Keratinocyte (primary cell): ENCODE results near the gene SAMD14. TPM values are rescaled to one million over a fixed set of nuclear protein-coding genes. Genes with fewer than 3 reads are reported as not detected.

Experiments used
- DNase-seq: peaks from one replicate; pipeline ENCODE4 v3.0.0-alpha.2; 2011; ENCODE audit warnings: low read depth, missing footprints, low spot score
- FAIRE-seq: peaks from 2 replicates; lab custom pipeline; 2011; peaks lifted over from hg19 to GRCh38; lab: Jason Lieb, UNC
- H2AFZ ChIP-seq: 2 replicates; pipeline ENCODE4 v1.6.0; 2012; ENCODE audit warnings: low read length, control low read depth, inconsistent platforms; ENCODE audit not compliant: control insufficient read depth
- H3K27ac ChIP-seq: 2 replicates; pipeline ENCODE4 v1.5.1; 2011; ENCODE audit warnings: low read length; ENCODE audit not compliant: control insufficient read depth, insufficient read depth
- H3K27me3 ChIP-seq: 3 replicates; pipeline ENCODE4 v1.6.0; 2011; ENCODE audit warnings: low read length; ENCODE audit not compliant: control insufficient read depth, insufficient read depth; ENCODE audit errors: extremely low read depth
- H3K36me3 ChIP-seq, 2 experiments: 2 replicates in 1 of 2; 3 replicates in 1 of 2; pipeline ENCODE4 v1.5.1; 2011; ENCODE audit warnings: low read length in 2 of 2, mild to moderate bottlenecking in 1 of 2; ENCODE audit not compliant: control insufficient read depth in 2 of 2, insufficient read depth in 2 of 2; ENCODE audit errors: extremely low read depth in 1 of 2
- H3K4me1 ChIP-seq: 3 replicates; pipeline ENCODE4 v1.5.1; 2011; ENCODE audit warnings: low read length; ENCODE audit not compliant: control insufficient read depth, insufficient read depth; ENCODE audit errors: extremely low read depth
- H3K4me2 ChIP-seq: 3 replicates; pipeline ENCODE4 v1.6.0; 2011; ENCODE audit warnings: low read depth, low read length; ENCODE audit not compliant: control insufficient read depth, insufficient read depth; ENCODE audit errors: extremely low read depth
- H3K4me3 ChIP-seq, 3 experiments: fragments of 200-600 bp in 1 of 3; sonication (generic) in 1 of 3; 2 replicates in 2 of 3; 3 replicates in 1 of 3; pipeline ENCODE4 v1.5.1; 2011 to 2016; ENCODE audit warnings: low read length in 3 of 3, mild to moderate bottlenecking in 3 of 3, control low read depth in 2 of 3, inconsistent platforms in 1 of 3, low read depth in 1 of 3, mixed read lengths in 1 of 3, mixed run types in 1 of 3, moderate library complexity in 1 of 3; ENCODE audit not compliant: control insufficient read depth in 2 of 3, insufficient read depth in 2 of 3; ENCODE audit errors: extremely low read depth in 1 of 3
- H3K79me2 ChIP-seq: 2 replicates; pipeline ENCODE4 v1.6.0; 2012; ENCODE audit warnings: low read length; ENCODE audit not compliant: control insufficient read depth, insufficient read depth
- H3K9ac ChIP-seq: 3 replicates; pipeline ENCODE4 v1.6.0; 2011; ENCODE audit warnings: low read length; ENCODE audit not compliant: control insufficient read depth, insufficient read depth; ENCODE audit errors: extremely low read depth
- H3K9me1 ChIP-seq: 3 replicates; pipeline ENCODE4 v1.6.0; 2011; ENCODE audit warnings: low read length; ENCODE audit not compliant: control insufficient read depth, insufficient read depth; ENCODE audit errors: extremely low read depth
- H3K9me3 ChIP-seq: 2 replicates; pipeline ENCODE4 v1.5.1; 2012; ENCODE audit warnings: low read depth, low read length; ENCODE audit not compliant: control insufficient read depth
- H4K20me1 ChIP-seq: 3 replicates; pipeline ENCODE4 v1.6.0; 2011; ENCODE audit warnings: low read length; ENCODE audit not compliant: control insufficient read depth, insufficient read depth; ENCODE audit errors: extremely low read depth
- EZH2 ChIP-seq: IDR thresholded peaks from one replicate; pipeline ENCODE4 v1.6.1; 2012; ENCODE audit warnings: inconsistent platforms, mild to moderate bottlenecking, low read length, moderate library complexity
- dilution Hi-C: fragments of 300-500 bp; cut with MboI; formaldehyde crosslinking; loops from one replicate; pipeline ENCODE4 v1.7.0; 2020; ENCODE audit warnings: low sequenced_read_pairs; ENCODE audit not compliant: extremely low pct_ligation_motif_present
- polyA plus RNA-seq, 5 experiments: library from polyadenylated mRNA; depleted of rRNA in 3 of 5; stranded (reverse) in 3 of 5; stranded (forward) in 1 of 5; unstranded in 1 of 5; fragments of >200 nt; gene quantifications; 1 replicate in 1 of 5; 2 replicates in 3 of 5; 3 replicates in 1 of 5; pipeline versions ENCODE4 v1.2.1 to v1.2.3, GENCODE V29; 2011 to 2012; ENCODE audit warnings: missing spikeins in 2 of 5, low read depth in 1 of 5, low replicate concordance in 1 of 5
- TF ChIP-seq, protein P1 (sequence below), 3 experiments: IDR thresholded peaks in 1 of 3; conservative IDR thresholded peaks in 1 of 3; optimal IDR thresholded peaks in 1 of 3; 2 replicates in 2 of 3; 3 replicates in 1 of 3; pipeline versions ENCODE3 to v1.5.1; 2011; ENCODE audit warnings: low read length in 3 of 3, mild to moderate bottlenecking in 3 of 3, moderate library complexity in 2 of 3, control low read depth in 1 of 3, inconsistent platforms in 1 of 3; ENCODE audit not compliant: insufficient read depth in 2 of 3; ENCODE audit errors: extremely low read depth in 1 of 3

The SAMD14 gene
- polyA plus RNA-seq, 1 donor (not counting 4 experiments of a cell fraction or from before 2014, with no cell fraction given): not detected

DNA sequence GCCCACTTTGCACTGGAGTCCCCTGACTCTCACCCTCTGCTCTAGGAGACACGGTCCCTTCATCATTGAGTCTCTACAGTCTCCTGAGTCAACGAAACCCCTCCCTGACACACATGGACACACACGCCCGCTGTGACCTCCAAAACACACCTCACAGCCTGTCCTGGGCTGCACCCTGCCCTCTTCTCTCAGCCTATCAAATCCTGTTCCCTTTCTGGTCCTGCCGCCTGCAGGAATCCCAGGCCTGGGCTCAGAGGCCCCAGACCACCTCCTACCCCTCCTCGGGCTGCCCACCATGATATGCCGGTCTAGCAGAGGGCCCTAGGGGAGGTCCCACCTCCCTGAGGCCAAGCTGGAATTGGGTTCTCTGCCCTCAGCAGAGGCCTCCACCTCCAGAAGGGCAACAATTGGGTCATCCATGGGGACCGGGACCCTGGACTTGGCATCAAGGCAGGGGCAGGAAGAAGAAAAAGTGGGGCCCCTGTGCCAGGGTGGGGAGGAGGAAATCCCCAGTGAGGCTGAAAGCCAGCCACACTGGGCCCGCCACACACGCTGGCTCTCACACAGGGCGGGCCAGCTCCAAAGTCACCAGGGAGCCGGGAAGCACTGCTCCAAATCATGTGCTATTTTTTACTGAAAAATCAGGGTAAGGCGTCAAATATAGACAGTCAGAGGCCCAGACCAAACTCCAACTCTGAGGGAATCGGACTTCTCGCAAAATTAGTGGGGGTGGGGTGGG lies 17.1 kb upstream of the SAMD14 start:
- peaks cover 34% of the 10 kb centered on the region for H3K4me1 ChIP-seq
- peaks cover 59% of the 10 kb centered on the region for H3K79me2 ChIP-seq
- H2AFZ ChIP-seq: no peak overlapping the region
- FAIRE-seq (no peak), DNase-seq (no peak)
- H3K4me3 ChIP-seq: peak overlapping the region; percentile 6 to 88 (median 70)
- dilution Hi-C loops: no loop called here
- no peaks in the 10 kb centered on the region for H3K27me3 ChIP-seq
- TF ChIP-seq EZH2: no peak
- TF ChIP-seq, protein P1, sequence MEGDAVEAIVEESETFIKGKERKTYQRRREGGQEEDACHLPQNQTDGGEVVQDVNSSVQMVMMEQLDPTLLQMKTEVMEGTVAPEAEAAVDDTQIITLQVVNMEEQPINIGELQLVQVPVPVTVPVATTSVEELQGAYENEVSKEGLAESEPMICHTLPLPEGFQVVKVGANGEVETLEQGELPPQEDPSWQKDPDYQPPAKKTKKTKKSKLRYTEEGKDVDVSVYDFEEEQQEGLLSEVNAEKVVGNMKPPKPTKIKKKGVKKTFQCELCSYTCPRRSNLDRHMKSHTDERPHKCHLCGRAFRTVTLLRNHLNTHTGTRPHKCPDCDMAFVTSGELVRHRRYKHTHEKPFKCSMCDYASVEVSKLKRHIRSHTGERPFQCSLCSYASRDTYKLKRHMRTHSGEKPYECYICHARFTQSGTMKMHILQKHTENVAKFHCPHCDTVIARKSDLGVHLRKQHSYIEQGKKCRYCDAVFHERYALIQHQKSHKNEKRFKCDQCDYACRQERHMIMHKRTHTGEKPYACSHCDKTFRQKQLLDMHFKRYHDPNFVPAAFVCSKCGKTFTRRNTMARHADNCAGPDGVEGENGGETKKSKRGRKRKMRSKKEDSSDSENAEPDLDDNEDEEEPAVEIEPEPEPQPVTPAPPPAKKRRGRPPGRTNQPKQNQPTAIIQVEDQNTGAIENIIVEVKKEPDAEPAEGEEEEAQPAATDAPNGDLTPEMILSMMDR (optimal IDR thresholded peaks at IDR 0.05 in 1 of 3, IDR thresholded peaks at IDR 0.05 in 1 of 3, conservative IDR thresholded peaks at IDR 0.05 in 1 of 3; ENCODE audit: extremely low read depth in 1 of 3, insufficient read depth in 2 of 3, low read length in 3 of 3): no peak
- no peak overlapping the region for H3K27ac ChIP-seq
- peak overlapping the region; percentile 94 for H3K4me2 ChIP-seq
- peak overlapping the region; percentile 67 for H3K9ac ChIP-seq
- H3K9me3 ChIP-seq: no peaks in the 10 kb centered on the region
- peaks cover 24 to 31% of the 10 kb centered on the region in 2 experiments for H3K36me3 ChIP-seq
- peaks cover 4% of the 10 kb centered on the region for H3K9me1 ChIP-seq
- peaks cover 32% of the 10 kb centered on the region for H4K20me1 ChIP-seq

DNA sequence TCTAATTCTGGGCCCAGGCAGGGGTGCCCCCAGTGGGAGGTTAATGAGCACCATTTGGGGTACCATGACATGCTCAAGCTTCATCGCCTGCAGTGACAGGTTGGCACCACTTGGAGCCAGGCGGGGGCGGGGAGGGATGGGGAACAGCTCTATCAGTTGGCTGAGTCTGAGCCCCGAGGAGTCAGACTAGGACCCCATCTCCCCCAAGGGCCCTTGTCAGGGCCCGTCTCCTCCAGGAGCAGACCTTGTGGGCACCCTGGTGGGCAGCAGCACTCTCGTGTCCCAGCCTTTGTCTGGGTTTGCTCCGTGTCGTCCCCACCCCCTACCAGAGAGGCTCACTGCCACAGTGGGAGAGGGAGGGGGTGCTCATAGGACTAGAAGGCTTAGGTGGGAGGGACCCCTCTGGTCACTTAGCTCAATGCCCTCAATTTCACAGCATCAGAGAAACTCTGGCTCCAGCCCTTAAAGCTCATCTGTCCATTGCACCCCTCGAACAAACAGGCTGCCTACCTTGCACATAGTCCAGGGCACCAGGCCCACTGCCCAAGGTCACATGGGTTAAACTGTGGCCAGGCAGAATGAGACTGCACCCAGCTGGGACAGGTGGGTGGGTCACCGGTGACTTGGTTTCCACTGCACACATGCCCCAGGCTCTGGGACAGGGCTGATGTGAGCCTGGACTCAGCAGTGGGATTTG lies 16.4 kb upstream of the SAMD14 start:
- peak overlapping the region; percentile 67 for H3K9ac ChIP-seq
- no peaks in the 10 kb centered on the region for H3K9me3 ChIP-seq
- dilution Hi-C loops: no loop called here
- H3K27ac ChIP-seq: no peak overlapping the region
- H3K79me2 ChIP-seq: peaks cover 59% of the 10 kb centered on the region
- H3K4me2 ChIP-seq: peak overlapping the region; percentile 94
- peaks cover 24 to 38% of the 10 kb centered on the region in 2 experiments for H3K36me3 ChIP-seq
- no peaks in the 10 kb centered on the region for H3K27me3 ChIP-seq
- DNase-seq: no peak
- H4K20me1 ChIP-seq: peaks cover 32% of the 10 kb centered on the region
- peaks cover 4% of the 10 kb centered on the region for H3K9me1 ChIP-seq
- FAIRE-seq: no peak
- TF ChIP-seq EZH2: no peak
- TF ChIP-seq, protein P1 (optimal IDR thresholded peaks at IDR 0.05 in 1 of 3, IDR thresholded peaks at IDR 0.05 in 1 of 3, conservative IDR thresholded peaks at IDR 0.05 in 1 of 3; ENCODE audit: extremely low read depth in 1 of 3, insufficient read depth in 2 of 3, low read length in 3 of 3): peak in 1 of 3 experiments; percentile 35
- no peak overlapping the region for H2AFZ ChIP-seq
- H3K4me1 ChIP-seq: peaks cover 29% of the 10 kb centered on the region
- no peak overlapping the region for H3K4me3 ChIP-seq
